Stomach (tissue), 4 donors: Measurements from ENCODE around the gene ERG28.

Experiments
- EP300 ChIP-seq: sonication (generic); formaldehyde crosslinking; IDR thresholded peaks from one replicate; pipeline ENCODE4 v1.6.1; 2017; ENCODE audit warnings: antibody characterized with exemption
- POLR2A ChIP-seq, 4 donors: fragments of 450-650 bp; IDR thresholded peaks; one replicate each; pipeline ENCODE4 v1.6.1; 2016; ENCODE audit warnings: antibody characterized with exemption in 4 of 4, control low read depth in 2 of 4, mild to moderate bottlenecking in 1 of 4, moderate library complexity in 1 of 4
- POLR2AphosphoS5 ChIP-seq, 3 donors: sonication (generic); formaldehyde crosslinking; IDR thresholded peaks; one replicate each; pipeline ENCODE4 v1.6.1; 2016; ENCODE audit warnings: antibody characterized with exemption in 3 of 3
- TF ChIP-seq, protein P1 (sequence below), 7 experiments: fragments of 450-650 bp in 4 of 7; fragments of 200-600 bp in 3 of 7; sonication (generic) in 3 of 7; IDR thresholded peaks; one replicate each; pipeline ENCODE4 v1.5.1; 2016 to 2019; ENCODE audit warnings: antibody characterized with exemption in 7 of 7, control low read depth in 2 of 7, mild to moderate bottlenecking in 1 of 7

- no peak for TF ChIP-seq POLR2A (IDR thresholded peaks at IDR 0.05)
- TF ChIP-seq, protein P1, sequence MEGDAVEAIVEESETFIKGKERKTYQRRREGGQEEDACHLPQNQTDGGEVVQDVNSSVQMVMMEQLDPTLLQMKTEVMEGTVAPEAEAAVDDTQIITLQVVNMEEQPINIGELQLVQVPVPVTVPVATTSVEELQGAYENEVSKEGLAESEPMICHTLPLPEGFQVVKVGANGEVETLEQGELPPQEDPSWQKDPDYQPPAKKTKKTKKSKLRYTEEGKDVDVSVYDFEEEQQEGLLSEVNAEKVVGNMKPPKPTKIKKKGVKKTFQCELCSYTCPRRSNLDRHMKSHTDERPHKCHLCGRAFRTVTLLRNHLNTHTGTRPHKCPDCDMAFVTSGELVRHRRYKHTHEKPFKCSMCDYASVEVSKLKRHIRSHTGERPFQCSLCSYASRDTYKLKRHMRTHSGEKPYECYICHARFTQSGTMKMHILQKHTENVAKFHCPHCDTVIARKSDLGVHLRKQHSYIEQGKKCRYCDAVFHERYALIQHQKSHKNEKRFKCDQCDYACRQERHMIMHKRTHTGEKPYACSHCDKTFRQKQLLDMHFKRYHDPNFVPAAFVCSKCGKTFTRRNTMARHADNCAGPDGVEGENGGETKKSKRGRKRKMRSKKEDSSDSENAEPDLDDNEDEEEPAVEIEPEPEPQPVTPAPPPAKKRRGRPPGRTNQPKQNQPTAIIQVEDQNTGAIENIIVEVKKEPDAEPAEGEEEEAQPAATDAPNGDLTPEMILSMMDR (IDR thresholded peaks at IDR 0.05) = no peak
- no peak for TF ChIP-seq EP300
- TF ChIP-seq POLR2AphosphoS5 (IDR thresholded peaks at IDR 0.05) = no peak
Observed at GRCh38 chr14:75700295-75700694, 39.6 kb upstream of the ERG28 start.
